NCI-H187 (cell line): ENCODE measurements around the gene EXOSC3.

ENCODE experiments used
- DNase-seq, 2 experiments: peaks; one replicate each; lab custom pipeline; 2025; lab: John Stamatoyannopoulos, UW

Gene EXOSC3

GRCh38 chr9:37732086-37732741 lies 52.6 kb downstream of the EXOSC3 start:
- DNase-seq = no peak

GRCh38 chr9:37730839-37731238 lies 54.0 kb downstream of the EXOSC3 start:
- no peak for DNase-seq

DNA sequence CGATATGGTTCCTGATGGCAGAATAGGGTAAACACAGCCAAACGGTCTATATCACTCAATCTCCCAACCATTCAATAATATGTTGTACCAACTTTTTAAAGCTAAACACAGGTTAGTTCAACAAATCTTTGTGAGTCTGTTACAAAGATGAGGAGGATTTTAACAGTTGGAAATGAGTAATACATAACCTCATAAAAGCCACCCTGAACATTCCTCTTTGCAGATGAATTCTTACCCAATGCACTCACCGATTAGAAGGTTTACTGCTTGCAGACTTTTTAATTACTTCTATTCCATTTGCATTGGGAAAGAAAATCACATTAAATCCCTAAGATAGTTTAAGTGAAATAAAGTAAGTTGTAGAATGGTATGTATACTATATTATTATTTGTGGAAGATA lies 54.6 kb downstream of the EXOSC3 start:
- DNase-seq = no peak
